SIG-M5 (cell line): ENCODE measurements around the gene MTHFD2L.

Experiments used
- DNase-seq: peaks from one replicate; lab custom pipeline; 2025; lab: John Stamatoyannopoulos, UW

MTHFD2L gene

DNA sequence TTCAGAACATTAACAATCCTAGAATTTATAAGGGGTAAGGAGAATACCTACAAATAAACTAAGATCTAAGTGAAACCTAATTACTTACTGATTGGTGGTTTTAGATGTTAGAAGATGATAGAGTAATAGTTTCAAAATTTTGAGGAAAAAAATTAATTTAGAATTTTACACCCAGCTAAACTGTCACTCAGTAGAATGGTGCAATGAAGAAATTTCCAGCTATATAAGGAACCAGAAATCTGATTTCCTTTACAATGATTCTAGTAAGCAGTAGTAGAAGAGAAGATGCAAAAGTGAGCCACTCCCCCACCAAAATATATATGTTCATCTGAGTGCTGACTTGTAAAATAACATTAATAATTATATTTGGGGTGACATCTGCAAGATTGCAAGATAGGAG, 95.0 kb downstream of the MTHFD2L start:
- DNase-seq = no peak

DNA sequence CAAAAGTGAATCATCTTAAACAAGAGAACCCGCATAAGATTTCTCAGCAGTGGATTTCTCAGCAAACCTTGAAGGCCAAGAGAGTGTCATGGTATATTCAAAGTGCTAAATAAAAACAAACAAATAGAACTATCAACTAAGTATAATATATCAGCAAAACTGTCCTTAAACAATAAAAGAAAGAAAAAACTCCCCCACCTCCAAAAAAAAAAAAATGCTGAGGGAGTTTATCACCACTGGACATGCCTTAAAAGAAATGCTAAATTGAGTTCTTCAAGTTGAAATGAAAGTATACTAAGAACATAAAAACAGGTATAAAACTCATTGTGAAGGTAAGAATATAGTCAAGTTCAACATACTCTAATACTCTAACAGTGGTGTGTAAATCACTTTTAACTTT, 96.5 kb downstream of the MTHFD2L start:
- no peak for DNase-seq

DNA sequence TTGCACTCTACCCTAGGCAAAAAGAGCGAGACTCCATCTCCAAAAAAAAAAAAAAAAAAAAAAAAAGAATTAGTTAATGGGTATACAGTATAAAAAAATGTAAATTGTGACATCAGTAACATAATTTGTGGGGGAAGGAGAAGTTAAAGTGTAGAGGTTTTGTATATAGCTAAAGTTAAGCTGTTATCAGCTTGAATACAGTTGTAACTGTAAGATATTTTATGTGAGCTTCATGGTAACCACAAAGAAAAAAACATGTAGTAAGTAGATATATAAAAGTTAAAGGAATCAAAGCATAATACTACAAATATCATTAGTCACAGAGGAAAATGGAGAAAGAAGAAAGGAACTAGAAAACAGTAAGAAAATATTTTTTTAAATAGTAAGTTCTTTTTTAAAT, 97.2 kb downstream of the MTHFD2L start:
- DNase-seq = no peak

DNA sequence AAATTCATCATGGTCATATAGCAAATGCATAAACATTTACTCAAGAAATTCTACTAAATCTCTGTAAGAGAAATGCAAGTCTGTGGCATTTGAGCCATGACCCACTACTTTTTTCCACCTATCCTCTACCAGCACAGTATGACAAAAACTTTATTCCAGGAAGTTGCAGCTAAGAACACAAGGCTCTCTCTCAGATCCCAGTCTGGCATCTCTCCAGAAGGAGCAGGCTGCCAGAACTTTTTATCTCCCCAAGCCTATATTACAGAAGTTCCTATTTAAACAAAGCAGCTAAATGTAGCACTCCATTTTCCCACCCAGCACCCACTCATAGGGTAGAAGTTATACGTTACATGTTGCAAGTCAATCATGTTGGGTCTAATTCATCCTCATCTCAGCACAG, 101.0 kb downstream of the MTHFD2L start:
- DNase-seq = no peak

DNA sequence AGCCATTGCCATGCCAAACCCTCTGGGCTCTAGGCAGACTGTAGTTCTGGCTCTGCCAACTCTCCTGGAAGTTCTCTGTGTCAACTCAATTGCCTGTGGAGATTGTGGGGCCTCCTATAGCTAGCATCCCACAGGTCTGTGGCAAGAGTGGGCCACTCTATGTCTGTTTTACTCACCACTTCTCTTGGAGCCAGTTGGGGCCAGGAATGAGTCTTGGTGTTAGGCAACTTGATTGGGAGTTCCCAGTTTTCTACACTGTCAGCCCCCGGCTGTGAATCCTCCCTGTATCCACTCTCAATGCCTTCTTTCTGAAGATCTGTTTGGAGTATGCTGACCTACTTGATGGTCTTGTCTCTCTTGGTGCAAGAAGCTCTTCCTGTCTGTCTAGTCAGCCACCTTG, 102.1 kb downstream of the MTHFD2L start:
- DNase-seq = no peak

DNA sequence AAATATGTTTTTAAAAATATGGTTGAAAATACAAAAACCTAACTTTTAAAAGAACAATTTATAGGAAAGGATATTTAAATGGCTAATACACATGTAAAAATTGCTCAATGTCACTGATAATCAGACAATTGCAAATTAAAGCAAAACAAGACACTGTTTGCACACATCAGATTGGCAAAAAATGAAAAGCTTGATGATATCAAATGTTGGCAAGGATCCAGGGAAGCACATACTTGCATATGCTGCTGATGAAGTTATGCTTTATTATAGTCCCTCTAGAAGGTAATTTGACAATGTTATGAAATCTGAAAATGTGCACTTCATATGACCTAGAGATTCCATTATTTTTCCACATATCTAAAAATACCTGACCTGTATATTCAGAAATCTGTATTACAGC, 104.6 kb downstream of the MTHFD2L start:
- no peak for DNase-seq

- DNase-seq = no peak
Observed at GRCh38 chr4:74263551-74263950, 105.6 kb downstream of the MTHFD2L start.

GRCh38 chr4:74266081-74266480, 108.2 kb downstream of the MTHFD2L start:
- no peak for DNase-seq

- no peak for DNase-seq
Observed at GRCh38 chr4:74267998-74268606, 110.2 kb downstream of the MTHFD2L start.

DNA sequence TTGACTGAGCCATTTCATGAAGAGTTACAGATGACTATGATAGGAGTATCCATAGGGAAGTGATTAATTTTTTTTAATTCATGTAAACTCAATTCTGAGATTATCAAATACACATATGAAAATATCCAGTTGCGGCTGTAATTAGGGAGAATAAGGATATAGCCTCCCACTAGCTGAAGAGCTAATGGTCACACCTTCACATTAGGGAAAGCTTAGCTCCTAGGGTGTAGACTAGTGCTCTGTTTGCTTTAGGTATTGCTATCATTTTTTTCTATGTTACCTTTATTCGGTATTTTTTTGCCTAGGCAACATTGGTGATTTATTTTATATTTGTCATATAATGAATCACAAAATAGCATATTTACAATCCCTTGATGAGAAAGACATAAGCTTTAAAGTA, 110.7 kb downstream of the MTHFD2L start:
- DNase-seq = no peak

DNA sequence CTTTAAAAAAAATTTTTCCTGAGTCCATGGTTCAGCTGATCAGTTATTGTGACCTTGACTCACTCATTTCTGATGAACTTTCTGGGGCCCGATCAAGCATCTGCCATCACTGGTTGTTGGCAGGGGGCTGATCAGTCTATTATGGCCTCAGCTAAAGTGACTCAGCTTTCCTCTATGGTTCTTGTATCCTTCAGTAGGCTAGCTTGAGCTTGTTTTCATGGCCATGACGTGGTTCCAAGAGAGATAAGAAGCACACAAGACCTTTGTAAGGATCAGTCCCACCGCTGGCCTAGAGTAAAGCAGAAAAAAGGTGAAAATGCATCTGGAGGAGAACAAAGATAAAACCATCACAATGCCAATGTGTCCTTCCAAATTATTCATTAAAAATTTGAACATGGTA, 120.6 kb downstream of the MTHFD2L start:
- DNase-seq = no peak

DNA sequence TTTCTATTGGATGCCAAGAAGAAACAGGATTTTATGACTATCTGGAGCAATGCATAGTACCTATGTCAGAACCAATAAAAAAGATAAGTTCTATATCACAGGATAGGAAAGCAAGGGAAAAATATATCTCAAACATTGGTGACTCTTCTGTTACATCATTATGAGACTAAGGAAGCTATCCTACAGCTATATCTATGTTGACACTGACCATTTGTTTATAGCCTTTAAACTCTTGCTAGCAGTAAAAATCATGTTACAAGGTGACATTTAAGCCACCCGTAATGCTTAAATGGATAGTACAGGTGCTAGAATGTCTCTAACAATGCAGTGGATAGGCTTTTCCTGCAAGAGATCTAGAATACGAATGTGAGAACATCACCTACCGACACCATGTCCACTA, 121.8 kb downstream of the MTHFD2L start:
- DNase-seq = no peak

- no peak for DNase-seq
Observed at GRCh38 chr4:74282926-74283325, 125.0 kb downstream of the MTHFD2L start.

DNA sequence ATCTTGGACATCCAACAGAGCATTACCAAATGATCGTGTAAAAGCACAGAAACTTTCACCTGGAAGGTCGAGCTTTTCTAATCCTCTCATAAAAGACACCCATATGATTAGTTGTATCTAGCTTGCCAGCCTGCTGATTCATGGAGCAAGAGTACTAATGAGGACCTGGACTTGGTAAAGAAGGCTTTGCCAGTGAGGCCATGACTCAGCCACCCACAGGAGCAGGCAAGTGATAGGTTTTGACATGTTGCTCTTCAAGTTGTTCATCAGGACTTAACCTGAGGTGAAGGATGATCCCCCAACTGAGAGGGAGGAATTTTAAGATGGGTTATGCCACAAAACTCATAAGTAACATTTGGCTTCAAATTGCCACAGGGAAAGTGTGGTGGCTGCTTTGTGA, 125.7 kb downstream of the MTHFD2L start:
- no peak for DNase-seq

DNA sequence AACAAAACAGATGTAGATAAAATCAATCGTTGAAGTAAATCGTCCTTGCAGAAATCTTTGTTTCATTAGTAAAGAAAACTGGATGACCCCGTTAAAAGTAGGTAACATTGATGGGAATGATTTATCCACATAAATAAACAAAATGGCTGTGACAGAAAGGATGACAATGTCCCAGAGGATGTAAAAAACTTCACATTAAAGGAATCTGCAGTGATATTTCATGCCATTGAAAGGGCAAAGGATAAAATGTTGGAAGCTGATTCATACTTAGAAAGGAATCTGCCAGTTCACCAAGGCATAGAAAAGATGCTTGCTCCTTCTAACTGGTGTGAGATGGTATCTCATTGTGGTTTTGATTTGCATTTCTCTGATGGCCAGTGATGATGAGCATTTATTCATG, 126.1 kb downstream of the MTHFD2L start:
- no peak for DNase-seq

GRCh38 chr4:74287164-74287563, 129.2 kb downstream of the MTHFD2L start:
- no peak for DNase-seq

DNA sequence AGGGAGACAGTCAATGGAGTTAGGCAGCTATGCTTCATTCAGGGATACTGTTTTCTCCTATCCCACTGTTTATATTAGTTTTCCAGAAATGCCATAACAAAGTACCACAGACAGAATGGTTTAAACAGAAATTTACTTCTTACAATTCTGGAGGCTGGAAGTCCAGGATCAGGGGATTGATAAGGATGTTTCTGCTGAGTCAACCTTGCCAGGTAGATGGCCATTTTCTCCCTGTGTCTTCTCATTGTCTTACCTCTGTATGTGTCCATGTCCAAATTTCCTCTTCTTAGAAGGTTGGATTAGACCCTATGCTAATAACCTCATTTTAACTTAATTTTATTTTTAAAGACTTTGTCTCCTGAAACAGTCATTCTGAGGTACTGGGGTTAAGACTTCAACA, 129.9 kb downstream of the MTHFD2L start:
- no peak for DNase-seq

DNA sequence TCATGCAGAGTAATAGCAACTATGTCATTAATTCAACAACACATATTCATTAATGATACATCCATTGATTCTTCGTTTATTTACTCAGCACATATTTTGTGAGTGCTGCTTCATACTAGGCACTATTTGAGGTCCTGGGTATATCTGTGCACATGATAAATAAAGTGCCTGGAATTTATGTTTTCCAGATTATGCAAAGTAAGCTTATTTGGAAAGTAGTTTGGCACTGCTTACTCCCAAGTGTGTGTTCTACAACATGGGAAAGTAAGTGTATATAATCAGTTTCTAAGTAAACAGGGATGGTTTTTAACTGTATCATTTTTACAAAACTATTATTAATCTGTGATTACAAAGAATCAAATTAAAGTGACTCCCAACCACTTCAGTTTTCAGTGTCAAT, 133.6 kb downstream of the MTHFD2L start:
- DNase-seq = no peak

DNA sequence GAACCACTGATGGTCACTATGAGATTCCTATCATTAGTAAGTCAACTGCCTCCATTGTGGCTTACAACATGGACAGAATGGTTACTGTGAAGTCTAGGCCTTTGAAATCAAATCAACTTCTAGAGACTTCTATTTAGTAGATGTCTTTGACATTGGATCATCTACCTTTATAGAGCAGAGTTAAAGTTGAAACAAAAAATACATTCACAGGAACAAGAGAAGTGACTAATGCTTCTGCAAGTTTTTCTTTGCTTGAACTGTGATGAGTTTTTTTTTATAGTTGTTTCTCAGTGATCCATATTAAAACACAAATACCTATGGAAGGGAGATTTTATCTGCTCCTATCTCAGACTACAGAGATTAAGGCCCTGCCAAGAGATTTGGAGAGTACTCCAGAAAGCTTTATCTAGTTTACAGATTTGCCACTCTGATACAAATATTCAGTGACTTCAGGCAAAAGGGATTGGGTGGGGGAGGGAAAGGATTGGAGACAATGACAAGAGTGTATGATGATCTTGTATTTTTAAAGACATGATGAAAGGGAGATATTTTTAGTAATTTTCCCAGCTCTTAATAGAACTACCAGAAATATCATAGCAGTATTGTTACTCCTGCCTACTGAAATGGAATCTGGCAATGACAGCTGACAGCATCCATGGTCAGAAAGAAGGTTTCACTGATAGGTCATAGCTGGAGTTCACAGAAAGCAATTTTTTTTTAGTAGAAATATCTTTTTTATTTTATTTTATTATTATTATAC, 134.4 kb downstream of the MTHFD2L start:
- DNase-seq = no peak

- no peak for DNase-seq
Observed at GRCh38 chr4:74293558-74293957, 135.6 kb downstream of the MTHFD2L start.

- DNase-seq = no peak
Observed at GRCh38 chr4:74294681-74295080, 136.8 kb downstream of the MTHFD2L start.

GRCh38 chr4:74297539-74297938, 139.6 kb downstream of the MTHFD2L start:
- DNase-seq = no peak

DNA sequence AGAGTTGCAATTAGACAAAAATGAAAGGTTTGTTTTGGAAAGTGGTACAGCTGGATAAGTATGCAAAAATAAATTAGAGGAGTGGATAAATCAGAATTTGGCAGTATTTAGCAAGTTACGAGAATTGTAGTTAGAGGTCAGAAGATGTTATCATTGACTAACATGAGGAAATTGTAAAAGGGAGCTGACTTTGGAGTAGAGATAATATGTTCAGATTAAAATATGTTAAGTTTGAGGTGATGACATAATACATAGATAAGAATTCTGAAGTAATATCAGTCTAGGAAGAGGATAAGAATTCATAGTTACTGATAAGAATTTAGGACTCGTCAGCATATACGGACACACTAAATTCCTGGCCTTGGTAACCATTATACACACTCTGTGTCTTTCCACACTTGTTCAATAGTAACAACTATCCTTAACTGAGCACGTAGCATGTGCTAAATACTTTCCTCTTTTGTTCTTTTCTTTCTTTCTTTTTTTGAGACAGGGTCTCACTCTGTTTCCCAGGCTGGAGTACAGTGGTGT, 146.2 kb downstream of the MTHFD2L start:
- DNase-seq = no peak

- DNase-seq = no peak
Observed at GRCh38 chr4:74305000-74305399, 147.1 kb downstream of the MTHFD2L start.
